ENCODE measurements around the gene OR12D3.
"Not testable (repeated sequence)": the region's sequence is repeated elsewhere in the genome, so short reads cannot be mapped to it uniquely, and the experiment has no call there.

Gene OR12D3, protein sequence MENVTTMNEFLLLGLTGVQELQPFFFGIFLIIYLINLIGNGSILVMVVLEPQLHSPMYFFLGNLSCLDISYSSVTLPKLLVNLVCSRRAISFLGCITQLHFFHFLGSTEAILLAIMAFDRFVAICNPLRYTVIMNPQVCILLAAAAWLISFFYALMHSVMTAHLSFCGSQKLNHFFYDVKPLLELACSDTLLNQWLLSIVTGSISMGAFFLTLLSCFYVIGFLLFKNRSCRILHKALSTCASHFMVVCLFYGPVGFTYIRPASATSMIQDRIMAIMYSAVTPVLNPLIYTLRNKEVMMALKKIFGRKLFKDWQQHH

DNA sequence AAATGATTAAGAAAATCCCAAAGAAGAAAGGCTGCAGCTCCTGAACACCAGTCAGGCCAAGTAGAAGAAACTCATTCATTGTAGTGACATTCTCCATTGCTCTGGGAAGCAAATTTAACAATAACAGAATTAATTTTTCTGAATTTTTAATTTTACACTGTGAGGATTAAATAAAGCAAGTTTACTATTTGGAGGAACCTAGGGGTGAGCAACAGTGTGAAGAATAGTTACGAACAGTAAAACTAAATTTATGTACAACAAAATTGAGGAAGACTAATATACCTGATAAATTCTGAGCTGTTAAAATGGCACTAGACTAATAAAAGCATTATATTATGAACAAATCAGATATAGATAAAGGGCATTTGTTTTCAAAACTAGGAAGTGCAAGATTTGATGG is at the start of gene OR12D3:
Gene OR12D3, minus strand, starts transcription at position 101 of the 400 bp plus-strand sequence. Its CDS starts 4 bp downstream, at position 97.
- no peak for DNase-seq
- intact Hi-C loops (cut with DNase I) = no loop called here

DNA sequence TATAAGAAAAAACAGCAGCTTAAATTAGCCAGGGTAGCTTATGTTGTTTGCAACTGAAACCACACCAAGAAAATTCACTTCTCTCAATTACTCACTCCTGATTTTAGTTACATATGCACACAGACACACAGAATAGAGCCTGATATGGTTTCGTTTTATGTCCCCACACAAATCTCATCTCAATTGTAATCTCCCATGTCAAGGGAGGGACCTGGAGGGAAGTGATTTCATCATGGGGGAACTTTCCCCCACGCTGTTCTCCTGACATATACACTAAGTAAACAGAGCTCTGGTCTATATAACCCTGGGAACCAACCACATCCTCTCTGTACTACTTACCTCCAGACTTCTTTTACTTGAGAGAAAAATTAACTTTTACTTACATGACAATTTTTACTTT is 49.5 kb upstream of the OR12D3 start:
- intact Hi-C loops (cut with DNase I) = no loop called here
- DNase-seq = no peak

GRCh38 chr6:29424168-29424567 is 49.1 kb upstream of the OR12D3 start:
- DNase-seq = no peak
- intact Hi-C loops (cut with DNase I) = no loop called here

DNA sequence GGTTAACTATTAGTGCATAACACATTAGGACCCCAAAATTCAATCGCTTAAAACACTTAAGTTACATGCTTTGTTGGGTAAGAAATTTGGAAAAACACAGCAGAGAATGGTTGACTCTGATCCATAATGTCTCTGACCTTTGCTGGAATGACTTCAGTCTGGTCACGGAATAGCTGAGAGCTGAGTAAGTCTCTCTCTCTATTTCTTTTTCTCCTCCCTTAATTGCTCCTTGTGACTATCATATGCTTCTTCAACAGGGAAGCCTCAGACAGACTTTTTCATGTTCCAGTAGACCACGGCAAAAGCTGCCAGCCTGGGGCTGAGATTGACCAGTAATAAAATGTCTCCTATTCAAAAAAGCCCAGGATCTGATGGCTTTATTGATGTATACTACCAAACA is 44.4 kb upstream of the OR12D3 start:
- intact Hi-C loops (cut with DNase I) = no loop called here
- DNase-seq = no peak

- intact Hi-C loops (cut with DNase I) = no loop called here
These were observed 39.5 kb upstream of the OR12D3 start, which contains the start of gene OR12D1 for GRCh38 chr6:29414588-29414987. TSS of gene OR12D1 (plus strand) at chr6:29414928.

GRCh38 chr6:29403801-29404200 is 28.7 kb upstream of the OR12D3 start:
- no peak for DNase-seq
- intact Hi-C loops (cut with DNase I) = no loop called here

More at GRCh38 chr6:29414588-29414987, 39.5 kb upstream of the OR12D3 start, which contains the start of gene OR12D1:
- no peak for DNase-seq

- intact Hi-C loops (cut with DNase I) = no loop called here
- no peak for DNase-seq
These were observed 24.4 kb upstream of the OR12D3 start for GRCh38 chr6:29399525-29399924.

GRCh38 chr6:29395331-29395730 is 20.2 kb upstream of the OR12D3 start, which contains the start of gene OR12D2:
TSS of gene OR12D2 (plus strand) at chr6:29395631. CDS start at chr6:29396700, 1,069 bp downstream.
- intact Hi-C loops (cut with DNase I) = no loop called here
- no peak for DNase-seq

GRCh38 chr6:29388533-29388932 is 13.4 kb upstream of the OR12D3 start:
- intact Hi-C loops (cut with DNase I) = no loop called here

GRCh38 chr6:29376003-29376402 is 912 bp upstream of the OR12D3 start:
- intact Hi-C loops (cut with DNase I) = no loop called here
- no peak for DNase-seq

More at GRCh38 chr6:29388533-29388932, 13.4 kb upstream of the OR12D3 start:
- no peak for DNase-seq

DNA sequence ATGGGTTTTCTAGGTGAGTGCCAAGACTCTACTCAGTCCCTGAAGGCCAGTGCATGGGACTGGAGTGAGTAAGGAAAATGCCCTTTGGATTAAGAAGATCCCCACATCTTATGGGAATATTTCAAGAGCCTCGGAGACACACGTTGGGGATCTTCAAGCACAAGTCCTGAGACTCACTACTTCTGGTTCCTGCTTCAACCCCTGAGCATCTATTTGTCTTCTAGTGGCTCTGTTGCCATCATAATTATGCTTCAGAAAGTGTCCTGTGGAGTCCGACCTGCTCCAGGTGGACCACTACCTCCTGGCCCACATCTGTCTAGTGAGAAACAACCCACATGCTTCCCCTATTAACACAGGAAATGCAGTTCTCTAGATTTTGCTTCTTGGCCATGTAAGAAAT is 6.3 kb downstream of the OR12D3 start, which contains the start of gene OR5V1:
Gene OR5V1, minus strand, starts transcription at position 101 of the 400 bp plus-strand sequence. CDS start 12,670 bp downstream, outside the sequence.
- intact Hi-C loops (cut with DNase I) = no loop called here
- DNase-seq = no peak

GRCh38 chr6:29355603-29356002 is 19.5 kb downstream of the OR12D3 start:
- DNase-seq = no peak
- intact Hi-C loops (cut with DNase I) = no loop called here

GRCh38 chr6:29354980-29355379 is 20.1 kb downstream of the OR12D3 start:
- no peak for DNase-seq
- intact Hi-C loops (cut with DNase I) = no loop called here

GRCh38 chr6:29349348-29349747 is 25.7 kb downstream of the OR12D3 start:
- intact Hi-C loops (cut with DNase I); DNase-seq: not testable (repeated sequence)

DNA sequence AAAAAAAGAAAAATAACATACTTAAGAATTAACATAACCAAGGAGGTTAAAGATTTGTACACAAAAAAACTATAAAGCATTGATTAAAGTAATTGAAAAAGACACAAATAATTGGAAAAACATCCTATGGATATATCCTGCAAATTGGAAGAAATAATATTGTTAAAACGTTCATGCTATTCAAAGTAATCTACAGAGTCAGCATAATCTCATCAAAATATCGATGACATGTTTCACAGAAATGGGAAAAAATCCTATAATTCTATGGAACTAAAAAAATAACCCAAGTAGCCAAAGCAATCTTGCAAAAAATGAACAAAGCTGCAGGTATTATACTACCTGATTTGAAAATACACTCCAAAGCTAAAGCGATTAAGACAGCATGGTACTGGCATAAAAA is 29.7 kb downstream of the OR12D3 start:
- no peak for DNase-seq
- intact Hi-C loops (cut with DNase I) = no loop called here

- no peak for DNase-seq
- intact Hi-C loops (cut with DNase I) = no loop called here
These were observed 38.8 kb downstream of the OR12D3 start for GRCh38 chr6:29336269-29336668.

DNA sequence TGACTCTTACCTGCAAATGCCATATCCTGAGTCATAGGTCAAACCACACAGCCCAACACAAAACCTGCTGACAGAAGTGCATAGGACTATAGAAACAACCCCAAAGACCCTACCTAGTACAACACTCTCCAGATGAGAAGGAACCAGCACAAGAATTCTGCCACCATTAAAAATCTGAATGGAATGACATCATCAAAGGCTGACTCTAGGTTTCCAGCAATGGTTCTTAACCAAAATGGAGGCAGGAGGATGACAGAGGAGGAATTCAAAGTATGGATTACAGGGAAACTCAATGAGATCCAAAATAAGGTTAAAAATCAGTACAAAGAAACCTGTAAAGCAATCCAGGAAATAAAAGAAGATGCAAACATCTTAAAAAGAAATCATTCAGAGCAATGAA is 42.4 kb downstream of the OR12D3 start:
- DNase-seq = no peak
- intact Hi-C loops (cut with DNase I) = no loop called here

DNA sequence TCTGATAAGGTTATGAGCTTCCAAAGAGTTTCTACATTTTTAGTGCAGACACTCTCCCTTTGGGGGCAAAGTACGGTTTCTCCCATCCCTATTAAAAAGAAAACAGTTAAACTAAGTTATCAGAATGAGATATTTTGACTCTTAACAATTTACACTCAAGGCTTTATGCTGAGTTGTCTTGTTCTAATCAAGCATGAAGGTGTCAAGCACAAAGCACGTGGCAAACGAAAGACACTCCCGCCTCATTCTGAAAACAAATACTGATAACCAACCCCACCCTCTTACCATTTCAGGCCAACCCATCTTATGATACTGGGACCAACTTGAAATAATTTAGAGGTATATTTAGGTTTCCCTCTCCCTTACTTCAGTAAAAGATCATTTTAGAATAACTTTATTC is 49.3 kb downstream of the OR12D3 start:
- intact Hi-C loops (cut with DNase I) = no loop called here
- no peak for DNase-seq

Measured in head of caudate nucleus (tissue), 42 donors.